Astrocyte (in vitro differentiated cells and primary cell): ENCODE results near the gene NCK2.

Experiments
- EZH2 ChIP-seq: IDR thresholded peaks from 2 replicates; pipeline ENCODE4 v1.6.1; 2012; ENCODE audit warnings: mild to moderate bottlenecking, low read length, inconsistent platforms; ENCODE audit not compliant: insufficient read depth
- TF ChIP-seq, protein P1 (sequence below): IDR thresholded peaks from 2 replicates; pipeline ENCODE4 v1.5.1; 2011; ENCODE audit warnings: low read depth, mild to moderate bottlenecking, inconsistent platforms, low read length, moderate library complexity; ENCODE audit not compliant: insufficient read depth

DNA sequence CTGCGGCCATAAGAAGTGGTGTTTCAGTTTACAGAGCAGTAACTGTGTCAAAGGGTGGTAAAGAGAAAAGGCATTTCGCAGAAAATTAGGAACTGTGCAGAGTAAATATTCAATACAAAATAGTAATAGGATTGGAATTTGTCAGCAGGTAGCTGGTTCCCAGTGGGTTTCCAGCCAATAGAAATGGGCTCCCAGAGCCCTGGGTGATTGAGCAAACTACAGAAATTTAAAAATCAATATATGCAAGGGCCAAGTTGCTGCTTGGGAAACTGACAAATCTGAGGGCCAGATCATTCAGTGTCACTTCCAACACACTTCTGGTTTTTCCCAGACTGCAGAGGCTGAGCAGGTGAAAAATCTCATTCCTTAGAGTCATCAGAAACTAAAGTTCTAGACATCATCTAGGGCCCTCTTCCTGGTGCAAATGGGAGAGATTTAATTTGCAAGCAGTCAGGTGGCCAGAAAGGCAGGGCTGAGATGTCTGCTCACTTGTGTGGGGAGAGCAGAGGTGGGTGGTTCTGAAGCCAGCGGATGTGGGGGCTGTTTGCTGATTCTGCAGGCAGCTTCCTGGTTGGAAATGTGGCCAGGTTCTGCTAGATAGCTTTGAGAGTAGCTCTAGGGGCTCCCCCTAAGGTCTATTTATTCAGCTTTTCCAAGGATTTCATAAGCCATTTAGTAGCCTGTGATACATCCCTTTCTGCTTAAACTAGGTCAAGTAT lies 182.4 kb downstream of the NCK2 start:
- TF ChIP-seq, protein P1, sequence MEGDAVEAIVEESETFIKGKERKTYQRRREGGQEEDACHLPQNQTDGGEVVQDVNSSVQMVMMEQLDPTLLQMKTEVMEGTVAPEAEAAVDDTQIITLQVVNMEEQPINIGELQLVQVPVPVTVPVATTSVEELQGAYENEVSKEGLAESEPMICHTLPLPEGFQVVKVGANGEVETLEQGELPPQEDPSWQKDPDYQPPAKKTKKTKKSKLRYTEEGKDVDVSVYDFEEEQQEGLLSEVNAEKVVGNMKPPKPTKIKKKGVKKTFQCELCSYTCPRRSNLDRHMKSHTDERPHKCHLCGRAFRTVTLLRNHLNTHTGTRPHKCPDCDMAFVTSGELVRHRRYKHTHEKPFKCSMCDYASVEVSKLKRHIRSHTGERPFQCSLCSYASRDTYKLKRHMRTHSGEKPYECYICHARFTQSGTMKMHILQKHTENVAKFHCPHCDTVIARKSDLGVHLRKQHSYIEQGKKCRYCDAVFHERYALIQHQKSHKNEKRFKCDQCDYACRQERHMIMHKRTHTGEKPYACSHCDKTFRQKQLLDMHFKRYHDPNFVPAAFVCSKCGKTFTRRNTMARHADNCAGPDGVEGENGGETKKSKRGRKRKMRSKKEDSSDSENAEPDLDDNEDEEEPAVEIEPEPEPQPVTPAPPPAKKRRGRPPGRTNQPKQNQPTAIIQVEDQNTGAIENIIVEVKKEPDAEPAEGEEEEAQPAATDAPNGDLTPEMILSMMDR = no peak
- TF ChIP-seq EZH2 = no peak
